Panc1 (cell line): ENCODE results near the gene CHRNA3.

Experiments used
- CTCF ChIP-seq: fragments of 450-650 bp; IDR thresholded peaks from 2 replicates; pipeline ENCODE4 v1.5.1; 2017; ENCODE audit warnings: mild to moderate bottlenecking
- POLR2AphosphoS5 ChIP-seq: IDR thresholded peaks from 2 replicates; pipeline ENCODE4 v1.6.1; 2012; ENCODE audit warnings: mild to moderate bottlenecking, low read depth, low read length, moderate library complexity

DNA sequence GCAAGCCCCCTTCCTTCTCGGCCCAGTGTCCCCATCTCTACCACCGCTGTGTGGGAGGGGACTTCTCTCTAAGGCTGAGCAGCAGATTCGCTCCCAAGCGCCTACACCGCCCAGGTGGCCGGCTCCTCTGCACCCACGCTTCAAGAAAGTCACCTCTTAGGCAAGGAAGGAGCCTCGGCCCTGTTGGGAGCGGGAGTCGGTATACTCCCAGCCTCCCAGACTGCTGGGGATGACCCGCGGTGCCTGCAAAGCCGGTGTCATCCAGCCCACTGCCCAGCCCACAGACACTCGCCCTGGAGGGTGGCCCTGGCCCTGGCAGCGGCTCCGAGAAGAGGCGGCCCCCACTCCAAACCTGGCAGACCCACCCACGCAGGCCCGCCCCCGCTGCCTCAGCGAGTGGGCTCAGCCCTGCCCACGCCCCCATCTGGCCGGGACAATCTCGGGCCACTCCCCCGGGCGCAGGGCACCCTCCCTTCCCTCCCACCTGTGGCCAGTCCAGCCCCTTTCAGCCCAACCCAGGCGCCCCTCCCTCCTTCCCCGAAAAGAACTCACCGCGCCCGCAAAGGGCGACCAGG, 19.8 kb upstream of the CHRNA3 start:
- TF ChIP-seq CTCF: no peak
- no peak for TF ChIP-seq POLR2AphosphoS5
